C4-2B (cell line): ENCODE results near the gene TRPC4AP.

Experiments
- ZFX ChIP-seq: fragments of 450-650 bp; IDR thresholded peaks from 2 replicates; pipeline ENCODE4 v1.6.1; 2017
- TF ChIP-seq, protein P1 (sequence below): fragments of 450-650 bp; conservative IDR thresholded peaks from 2 replicates; pipeline ENCODE4 v1.5.1; 2017; ENCODE audit warnings: mild to moderate bottlenecking

DNA sequence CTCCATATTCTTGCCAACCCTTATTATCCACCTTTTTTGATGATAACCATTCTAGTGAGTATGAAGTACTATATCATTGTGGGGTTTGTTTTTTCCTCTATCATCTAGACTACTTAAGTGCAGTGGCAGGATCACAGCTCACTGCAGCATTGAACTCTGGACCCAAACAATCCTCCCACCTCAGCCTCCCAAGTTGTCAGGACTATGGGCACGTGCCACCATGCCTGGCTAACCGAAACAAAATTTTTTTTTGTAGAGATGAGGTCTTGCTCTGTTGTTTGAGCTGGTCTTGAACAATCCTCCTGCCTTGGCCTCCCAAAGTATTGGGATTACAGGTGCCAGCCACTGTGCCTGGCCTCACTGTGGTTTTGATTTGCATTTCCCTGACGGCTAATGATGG, 67.5 kb downstream of the TRPC4AP start:
- TF ChIP-seq, protein P1, sequence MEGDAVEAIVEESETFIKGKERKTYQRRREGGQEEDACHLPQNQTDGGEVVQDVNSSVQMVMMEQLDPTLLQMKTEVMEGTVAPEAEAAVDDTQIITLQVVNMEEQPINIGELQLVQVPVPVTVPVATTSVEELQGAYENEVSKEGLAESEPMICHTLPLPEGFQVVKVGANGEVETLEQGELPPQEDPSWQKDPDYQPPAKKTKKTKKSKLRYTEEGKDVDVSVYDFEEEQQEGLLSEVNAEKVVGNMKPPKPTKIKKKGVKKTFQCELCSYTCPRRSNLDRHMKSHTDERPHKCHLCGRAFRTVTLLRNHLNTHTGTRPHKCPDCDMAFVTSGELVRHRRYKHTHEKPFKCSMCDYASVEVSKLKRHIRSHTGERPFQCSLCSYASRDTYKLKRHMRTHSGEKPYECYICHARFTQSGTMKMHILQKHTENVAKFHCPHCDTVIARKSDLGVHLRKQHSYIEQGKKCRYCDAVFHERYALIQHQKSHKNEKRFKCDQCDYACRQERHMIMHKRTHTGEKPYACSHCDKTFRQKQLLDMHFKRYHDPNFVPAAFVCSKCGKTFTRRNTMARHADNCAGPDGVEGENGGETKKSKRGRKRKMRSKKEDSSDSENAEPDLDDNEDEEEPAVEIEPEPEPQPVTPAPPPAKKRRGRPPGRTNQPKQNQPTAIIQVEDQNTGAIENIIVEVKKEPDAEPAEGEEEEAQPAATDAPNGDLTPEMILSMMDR, result no peak
- no peak for TF ChIP-seq ZFX
